Central memory CD8-positive, alpha-beta T cell (primary cell): ENCODE measurements around the gene OSBP2.
"Not testable (repeated sequence)": the region's sequence is repeated elsewhere in the genome, so short reads cannot be mapped to it uniquely, and the experiment has no call there.

Experiments
- ATAC-seq: fragments of 150-1000 bp; cut with Tn5 transposase; replicated peaks from 2 replicates; pipeline ENCODE4 v1.10.0; 2022; ENCODE audit warnings: mild to moderate bottlenecking, moderate FRiP score, moderate number of reproducible peaks; ENCODE audit not compliant: poor library complexity, severe bottlenecking; ENCODE audit errors: extremely low read depth
- DNase-seq, 2 donors: peaks; one replicate each; pipeline ENCODE4 v3.0.0; 2021; ENCODE audit warnings: low spot score in 2 of 2
- H3K27ac Mint-ChIP-seq: one replicate; pipeline ENCODE4 v1.8.0; 2022; ENCODE audit warnings: low read depth, mild to moderate bottlenecking, moderate library complexity, mixed read lengths
- H3K27me3 Mint-ChIP-seq: one replicate; pipeline ENCODE4 v1.8.0; 2022; ENCODE audit warnings: mixed read lengths
- H3K36me3 Mint-ChIP-seq: one replicate; pipeline ENCODE4 v1.8.0; 2022; ENCODE audit warnings: mild to moderate bottlenecking, moderate library complexity, mixed read lengths; ENCODE audit not compliant: insufficient read depth
- H3K4me1 Mint-ChIP-seq: one replicate; pipeline ENCODE4 v1.8.0; 2022; ENCODE audit warnings: mixed read lengths
- H3K4me3 Mint-ChIP-seq: one replicate; pipeline ENCODE4 v1.8.0; 2022; ENCODE audit warnings: mild to moderate bottlenecking, moderate library complexity, mixed read lengths
- H3K9me3 Mint-ChIP-seq: one replicate; pipeline ENCODE4 v1.8.0; 2022; ENCODE audit warnings: mixed read lengths

Gene OSBP2

DNA sequence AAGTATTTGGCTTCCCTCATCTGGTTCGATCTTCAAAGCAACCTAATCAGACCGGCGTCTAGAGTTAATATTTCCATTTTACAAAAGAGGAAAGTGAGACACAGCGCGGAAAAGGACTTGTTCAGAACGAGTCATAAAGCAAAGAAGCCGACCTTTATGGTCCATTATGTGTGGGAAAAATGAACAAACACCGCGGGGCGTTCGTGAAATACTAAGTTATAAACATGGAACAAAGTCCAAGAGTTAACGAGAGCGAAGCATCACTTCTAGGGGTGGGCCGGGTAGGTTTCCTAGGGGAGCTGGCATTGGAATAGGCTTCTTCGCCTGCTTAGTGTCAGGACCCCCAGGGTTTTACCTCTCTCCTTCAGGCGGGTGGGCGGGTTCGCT lies 27.6 kb upstream of the OSBP2 start:
- peak overlapping the region; percentile 90 for H3K27ac Mint-ChIP-seq
- peak overlapping the region; percentile 86 for H3K4me3 Mint-ChIP-seq
- ATAC-seq (no peak), DNase-seq (no peak)
- peaks cover 44% of the 10 kb centered on the region for H3K4me1 Mint-ChIP-seq
- no peaks in the 10 kb centered on the region for H3K9me3 Mint-ChIP-seq
- H3K36me3 Mint-ChIP-seq, result peaks cover 17% of the 10 kb centered on the region
- no peaks in the 10 kb centered on the region for H3K27me3 Mint-ChIP-seq

DNA sequence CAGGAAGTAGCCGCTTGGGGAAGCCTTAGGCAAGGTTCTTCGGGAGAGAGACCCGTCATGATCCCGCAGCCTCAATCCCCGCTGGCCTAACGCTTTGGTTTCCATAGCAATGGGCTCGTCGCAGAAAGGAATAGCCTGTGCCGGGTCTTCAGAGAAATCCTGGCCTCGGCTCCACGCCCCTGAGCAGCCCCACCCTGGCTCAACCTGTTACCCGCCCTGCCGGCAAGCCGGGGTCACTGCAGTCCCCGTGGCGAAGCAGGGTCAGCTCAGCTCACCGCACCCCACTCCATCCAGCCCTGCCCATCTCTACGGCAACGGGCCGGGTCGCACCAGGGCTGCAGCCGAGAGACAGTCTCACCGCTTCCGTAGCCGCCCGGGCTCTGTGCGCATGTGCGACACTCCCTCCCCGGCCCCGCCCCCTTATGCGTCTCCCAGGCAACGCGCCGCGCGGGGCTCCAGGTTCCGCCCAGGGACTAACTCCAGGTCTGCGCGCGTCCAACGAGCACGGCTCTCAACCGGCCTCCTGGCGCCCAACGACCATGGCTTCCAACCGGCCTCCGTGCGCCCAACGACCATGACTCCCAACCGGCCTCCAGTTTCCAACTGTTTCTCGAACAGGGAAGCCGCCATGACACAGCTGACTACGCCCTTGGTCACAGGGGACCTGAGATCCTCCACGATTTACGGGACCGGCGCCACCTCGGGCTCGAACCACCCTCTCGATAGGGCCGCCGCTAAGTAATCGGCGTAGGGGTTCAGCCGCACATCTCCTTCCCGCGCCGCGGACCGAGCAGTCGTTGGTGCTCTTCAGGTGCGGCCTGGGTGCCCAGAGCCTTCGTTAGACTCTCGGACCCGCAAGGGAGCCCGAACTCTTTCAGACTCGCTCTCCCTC lies 26.9 kb upstream of the OSBP2 start, which contains the start of gene DUSP18:
TSS of gene DUSP18 (minus strand) at position 382 of the 892 bp plus-strand sequence. CDS start 3,872 bp downstream, outside the sequence.
- peaks cover 42% of the 10 kb centered on the region for H3K4me1 Mint-ChIP-seq
- peaks cover 15% of the 10 kb centered on the region for H3K36me3 Mint-ChIP-seq
- no peaks in the 10 kb centered on the region for H3K9me3 Mint-ChIP-seq
- peak; percentile 90 to 93 for DNase-seq
- peak within 1 kb of the TSS; percentile 90 for H3K27ac Mint-ChIP-seq
- peak; percentile 93 for ATAC-seq
- H3K27me3 Mint-ChIP-seq, result no peaks in the 10 kb centered on the region
- peak within 1 kb of the TSS; percentile 86 for H3K4me3 Mint-ChIP-seq

DNA sequence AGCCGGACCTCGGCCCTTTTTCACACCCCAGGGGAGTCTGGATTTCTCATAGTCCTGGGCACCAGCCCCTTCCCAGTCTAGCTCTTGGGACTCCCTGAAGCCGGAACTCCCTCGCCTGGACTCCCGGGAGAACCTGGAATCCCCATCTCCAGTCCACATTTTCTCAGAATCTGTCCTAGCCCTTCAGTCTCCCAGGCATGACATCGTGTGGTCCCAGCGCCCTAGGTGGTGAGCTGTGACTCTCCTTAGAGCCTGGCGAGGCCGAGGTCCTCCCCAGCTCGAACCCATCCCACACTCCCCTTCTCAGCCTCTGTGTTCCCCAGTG lies 26.3 kb upstream of the OSBP2 start:
- DNase-seq, result no peak
- Mint-ChIP-seq H3K27ac (peak overlapping the region; percentile 90), H3K4me1 (peaks cover 40% of the 10 kb centered on the region), H3K27me3 (no peaks in the 10 kb centered on the region), H3K36me3 (peaks cover 11% of the 10 kb centered on the region), H3K9me3 (no peaks in the 10 kb centered on the region), H3K4me3 (peak overlapping the region; percentile 86)
- no peak for ATAC-seq

DNA sequence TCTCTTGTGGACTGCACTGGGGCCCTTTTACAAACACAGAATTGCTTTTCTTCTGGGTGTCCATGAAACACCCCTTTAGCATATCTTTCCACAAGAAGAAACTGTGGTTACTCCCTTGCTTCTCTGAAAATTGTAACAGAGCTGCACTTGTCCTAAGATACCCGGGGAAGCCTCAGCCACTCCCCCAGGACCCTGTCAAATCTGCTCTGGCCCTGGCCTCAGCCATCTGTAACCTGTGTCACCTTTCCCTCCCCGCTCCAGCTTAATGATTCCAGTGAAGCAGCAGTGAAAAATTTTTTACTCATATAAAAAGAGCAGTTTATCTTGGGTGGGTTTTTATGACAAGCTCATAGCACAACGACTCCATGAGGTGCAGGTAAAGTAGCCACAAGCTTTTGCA lies 23.6 kb upstream of the OSBP2 start:
- H3K27me3 Mint-ChIP-seq, result peaks cover under 1% of the 10 kb centered on the region
- H3K4me1 Mint-ChIP-seq, result peaks cover 26% of the 10 kb centered on the region
- H3K27ac Mint-ChIP-seq, result no peak overlapping the region
- no peak for ATAC-seq
- DNase-seq, result no peak
- H3K36me3 Mint-ChIP-seq, result peaks cover 10% of the 10 kb centered on the region
- H3K4me3 Mint-ChIP-seq, result no peak overlapping the region
- no peaks in the 10 kb centered on the region for H3K9me3 Mint-ChIP-seq

DNA sequence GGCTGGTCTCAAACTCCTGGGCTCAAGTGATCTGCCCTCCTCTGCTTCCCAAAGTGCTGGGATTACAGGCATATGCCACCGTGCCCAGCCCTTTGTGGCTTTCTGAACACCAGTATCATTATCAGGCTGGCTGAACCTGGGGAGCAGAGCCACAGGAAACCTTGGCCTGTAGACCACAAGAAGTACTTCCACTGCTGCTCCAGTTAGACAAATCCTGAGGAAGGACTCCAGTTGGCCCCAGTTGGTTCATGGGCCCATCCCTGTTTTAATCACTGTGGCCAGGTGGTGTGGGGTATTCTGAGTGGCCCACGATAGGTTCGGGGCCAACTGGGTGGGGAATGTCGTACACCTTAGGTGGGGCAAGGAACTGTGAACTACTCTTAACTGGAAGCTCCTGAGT lies 21.5 kb upstream of the OSBP2 start:
- DNase-seq (no peak), ATAC-seq (no peak)
- peaks cover 3% of the 10 kb centered on the region for H3K36me3 Mint-ChIP-seq
- H3K4me3 Mint-ChIP-seq, result no peak overlapping the region
- H3K27me3 Mint-ChIP-seq, result peaks cover 14% of the 10 kb centered on the region
- no peaks in the 10 kb centered on the region for H3K9me3 Mint-ChIP-seq
- no peak overlapping the region for H3K27ac Mint-ChIP-seq
- H3K4me1 Mint-ChIP-seq, result peaks cover 7% of the 10 kb centered on the region

DNA sequence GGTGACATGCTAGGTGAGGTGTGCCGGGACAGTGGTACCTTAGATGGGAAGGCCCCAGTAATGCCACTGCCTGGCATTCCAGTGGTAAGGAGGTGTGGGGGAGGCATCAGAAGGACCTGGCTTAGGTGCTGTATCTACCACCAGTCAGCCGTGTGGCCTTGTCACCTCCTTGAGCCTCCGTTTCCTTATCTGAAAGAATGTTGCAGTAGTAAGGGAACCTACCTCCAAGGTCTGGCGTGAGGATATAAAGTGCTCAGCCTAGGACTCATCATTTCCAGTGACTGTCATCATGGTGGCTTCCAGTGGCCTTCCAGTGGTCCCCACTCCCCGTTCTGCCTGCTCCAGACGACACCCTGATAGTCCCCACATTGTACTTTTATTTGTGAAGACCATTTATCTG lies 20.2 kb upstream of the OSBP2 start:
- H3K36me3 Mint-ChIP-seq, result peaks cover 5% of the 10 kb centered on the region
- no peak overlapping the region for H3K27ac Mint-ChIP-seq
- DNase-seq (no peak), ATAC-seq (no peak)
- H3K4me1 Mint-ChIP-seq, result no peaks in the 10 kb centered on the region
- no peak overlapping the region for H3K4me3 Mint-ChIP-seq
- peaks cover 14% of the 10 kb centered on the region for H3K27me3 Mint-ChIP-seq
- no peaks in the 10 kb centered on the region for H3K9me3 Mint-ChIP-seq

DNA sequence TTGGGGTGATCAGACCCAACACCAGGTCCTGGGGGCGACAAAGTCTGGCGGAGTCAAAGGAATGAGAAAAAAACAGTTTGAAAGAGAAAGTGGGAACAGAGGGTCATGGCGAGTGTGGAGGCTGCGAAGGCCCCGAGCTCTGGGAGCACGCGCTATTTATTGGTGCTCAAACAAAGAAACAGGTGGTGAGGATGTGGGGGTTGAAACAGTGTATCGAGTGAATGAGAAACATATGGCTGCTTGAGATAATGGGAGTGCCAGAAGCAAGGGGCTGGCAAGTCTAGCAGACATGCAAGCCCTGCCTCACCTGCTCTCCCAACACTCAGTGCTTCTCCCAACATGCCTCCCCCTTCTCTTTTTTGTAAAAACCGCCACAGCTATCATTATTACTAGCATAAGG lies 19.2 kb upstream of the OSBP2 start:
- Mint-ChIP-seq H3K36me3 (peaks cover 3% of the 10 kb centered on the region), H3K9me3 (no peaks in the 10 kb centered on the region), H3K27me3 (peaks cover 14% of the 10 kb centered on the region)

DNA sequence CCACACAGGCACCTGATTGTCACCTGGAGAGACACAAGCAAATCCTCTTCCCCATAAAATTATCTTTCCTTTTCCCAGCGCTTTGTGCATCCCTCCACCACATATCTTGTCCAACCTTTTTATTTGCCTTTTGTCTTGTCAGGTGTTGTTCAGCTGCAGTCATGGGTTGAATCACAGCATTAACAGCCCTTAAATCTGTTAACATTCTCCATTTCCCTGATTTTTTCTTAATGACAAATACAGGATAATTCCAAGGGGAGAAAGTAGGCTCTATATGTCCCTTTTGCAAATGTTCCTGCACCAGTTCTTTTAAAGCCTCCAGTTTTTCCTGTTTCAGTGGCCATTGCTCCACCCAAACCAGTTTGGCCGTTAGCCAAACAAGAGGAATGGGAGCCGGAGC lies 18.1 kb upstream of the OSBP2 start:
- peaks cover 14% of the 10 kb centered on the region for H3K27me3 Mint-ChIP-seq
- ATAC-seq, H3K9me3 Mint-ChIP-seq, DNase-seq, H3K36me3 Mint-ChIP-seq, H3K4me3 Mint-ChIP-seq, H3K4me1 Mint-ChIP-seq, H3K27ac Mint-ChIP-seq: not testable (repeated sequence)

More for the DNA sequence above, 19.2 kb upstream of the OSBP2 start:
- no peak overlapping the region for H3K27ac Mint-ChIP-seq
- DNase-seq, result no peak
- H3K4me3 Mint-ChIP-seq, result no peak overlapping the region
- no peak for ATAC-seq
- H3K4me1 Mint-ChIP-seq, result no peaks in the 10 kb centered on the region

DNA sequence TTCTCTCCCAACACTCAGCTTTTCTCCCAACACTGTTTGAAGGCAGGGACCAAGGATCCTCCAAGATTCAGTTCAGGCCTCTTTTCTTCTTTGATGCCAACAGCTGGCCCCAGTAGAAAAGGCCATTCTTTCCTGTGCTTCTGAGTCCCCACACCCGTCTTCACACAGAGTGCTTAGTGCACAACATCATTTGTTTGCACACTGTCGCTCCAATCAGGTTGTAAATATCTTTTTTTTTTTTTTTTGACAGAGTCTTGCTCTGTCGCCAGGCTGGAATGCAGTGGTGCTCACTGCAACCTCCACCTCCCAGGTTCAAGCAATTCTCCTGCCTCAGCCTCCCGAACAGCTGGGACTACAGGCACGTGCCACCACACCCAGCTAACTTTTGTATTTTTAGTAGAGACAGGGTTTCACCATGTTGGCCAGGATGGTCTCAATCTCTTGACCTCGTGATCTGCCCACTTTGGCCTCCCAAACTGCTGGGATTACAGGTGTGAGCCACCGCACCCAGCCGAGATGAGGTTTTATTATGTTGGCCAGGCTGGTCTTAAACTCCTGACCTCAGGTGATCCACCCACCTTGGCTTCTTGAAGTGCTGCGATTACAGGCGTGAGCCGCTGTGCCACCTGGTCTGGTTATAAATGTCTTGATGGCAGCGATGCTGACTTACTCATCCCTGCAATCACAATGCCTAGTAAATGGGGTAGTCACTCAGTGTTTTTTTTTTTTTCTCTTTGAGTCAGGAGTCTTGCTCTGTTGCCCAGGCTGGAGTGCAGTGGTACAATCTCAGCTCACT lies 14.6 kb upstream of the OSBP2 start:
- not testable (repeated sequence) for H3K36me3 Mint-ChIP-seq, DNase-seq, H3K9me3 Mint-ChIP-seq, H3K27ac Mint-ChIP-seq, ATAC-seq, H3K4me3 Mint-ChIP-seq, H3K4me1 Mint-ChIP-seq
- peaks cover 14% of the 10 kb centered on the region for H3K27me3 Mint-ChIP-seq

DNA sequence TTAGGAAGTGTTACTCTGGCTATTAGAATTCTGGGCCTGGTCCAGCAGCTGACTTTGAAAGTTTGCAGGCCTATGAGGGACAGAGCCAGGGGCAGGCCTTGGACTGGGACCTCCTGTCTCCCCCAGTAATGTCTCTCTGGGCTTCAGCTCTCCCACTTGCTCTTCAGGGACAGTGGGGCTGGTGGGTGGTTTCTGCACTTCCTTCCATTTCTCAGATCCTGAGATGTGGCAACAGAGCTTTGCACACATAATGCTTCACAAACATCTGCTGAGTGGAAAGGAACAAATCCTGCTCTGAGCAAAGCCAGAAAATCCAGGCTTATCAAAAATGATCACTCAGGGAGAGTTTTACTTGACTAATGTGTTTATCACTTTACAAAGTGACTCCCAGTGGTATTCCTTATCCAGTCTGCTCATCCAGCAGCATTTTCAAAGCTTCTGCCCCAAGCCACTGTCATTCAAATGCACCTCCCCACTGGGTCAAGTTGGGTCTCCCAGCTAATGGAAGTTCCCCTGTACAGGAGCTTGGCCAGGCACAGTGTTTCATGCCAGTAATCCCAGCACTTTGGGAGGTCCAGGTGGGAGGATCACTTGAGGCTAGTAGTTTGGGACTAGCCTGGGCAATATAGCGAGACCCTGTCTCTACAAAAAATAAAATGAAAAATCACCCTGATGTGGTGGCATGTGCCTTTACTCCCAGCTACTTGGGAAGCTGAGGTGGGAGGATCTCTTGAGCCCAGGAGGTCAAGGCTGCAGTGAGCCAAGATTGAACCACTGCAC lies 13.5 kb upstream of the OSBP2 start:
- Mint-ChIP-seq H3K36me3 (peaks cover 2% of the 10 kb centered on the region), H3K27ac (no peak overlapping the region), H3K27me3 (peaks cover 12% of the 10 kb centered on the region), H3K4me3 (no peak overlapping the region), H3K9me3 (no peaks in the 10 kb centered on the region), H3K4me1 (no peaks in the 10 kb centered on the region)
- DNase-seq (no peak), ATAC-seq (no peak)

DNA sequence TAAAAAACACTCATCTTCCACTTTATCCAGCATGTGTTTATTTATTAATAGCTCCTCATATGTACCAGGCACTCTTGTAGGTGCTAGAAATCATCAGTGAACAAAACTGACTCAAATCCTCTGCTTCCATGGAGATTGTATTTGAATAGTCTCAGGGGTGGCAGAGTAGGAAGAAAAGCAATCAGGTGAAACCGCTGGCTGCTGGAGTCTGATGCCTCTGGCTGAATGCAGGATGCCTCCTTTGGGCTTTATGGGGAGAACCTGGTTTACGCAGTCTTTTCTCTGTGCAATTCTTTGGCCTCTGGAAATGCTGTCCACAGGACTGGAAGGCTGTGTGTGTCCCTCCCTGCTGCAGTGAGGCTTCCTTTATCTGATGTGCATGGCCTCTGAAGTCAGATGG lies 12.8 kb upstream of the OSBP2 start:
- no peak for ATAC-seq
- Mint-ChIP-seq H3K4me3 (no peak overlapping the region), H3K27ac (no peak overlapping the region), H3K9me3 (no peaks in the 10 kb centered on the region), H3K4me1 (no peaks in the 10 kb centered on the region), H3K27me3 (peaks cover 6% of the 10 kb centered on the region), H3K36me3 (peaks cover 2% of the 10 kb centered on the region)
- no peak for DNase-seq

DNA sequence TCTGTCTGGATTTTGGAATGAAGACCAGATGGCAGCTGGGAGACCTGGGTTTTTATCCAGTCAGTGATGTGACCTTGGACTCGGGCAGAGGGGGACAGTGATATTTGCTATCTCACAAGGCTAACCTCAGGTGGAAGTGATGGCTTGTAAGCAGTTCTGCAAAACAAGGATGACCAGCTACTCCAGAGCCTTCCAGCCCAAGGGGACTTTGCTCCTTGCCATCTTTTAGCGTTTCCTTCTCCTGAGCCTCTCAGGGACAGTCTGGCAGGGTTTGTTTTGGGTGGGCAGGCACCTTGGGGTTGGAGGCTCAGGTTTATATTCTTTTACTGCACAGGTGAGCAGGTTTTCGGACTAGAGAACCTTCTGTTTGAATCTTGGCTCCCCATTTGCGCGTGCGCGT lies 9.5 kb upstream of the OSBP2 start:
- Mint-ChIP-seq H3K4me1 (no peaks in the 10 kb centered on the region), H3K9me3 (no peaks in the 10 kb centered on the region), H3K36me3 (no peaks in the 10 kb centered on the region), H3K4me3 (no peak overlapping the region), H3K27ac (no peak overlapping the region), H3K27me3 (no peaks in the 10 kb centered on the region)
- DNase-seq (no peak), ATAC-seq (no peak)
